Activated CD4-positive, CD25-positive, alpha-beta regulatory T cell (primary cell): Measurements from ENCODE around the gene PGD.
A peak's percentile ranks its signal among the peaks of the same experiment; 100 is the strongest.
"Not testable (repeated sequence)": the region's sequence is repeated elsewhere in the genome, so short reads cannot be mapped to it uniquely, and the experiment has no call there.

Experiments
- DNase-seq, 4 experiments: peaks; one replicate each; lab custom pipeline; 2025; lab: John Stamatoyannopoulos, UW

Gene PGD

DNA sequence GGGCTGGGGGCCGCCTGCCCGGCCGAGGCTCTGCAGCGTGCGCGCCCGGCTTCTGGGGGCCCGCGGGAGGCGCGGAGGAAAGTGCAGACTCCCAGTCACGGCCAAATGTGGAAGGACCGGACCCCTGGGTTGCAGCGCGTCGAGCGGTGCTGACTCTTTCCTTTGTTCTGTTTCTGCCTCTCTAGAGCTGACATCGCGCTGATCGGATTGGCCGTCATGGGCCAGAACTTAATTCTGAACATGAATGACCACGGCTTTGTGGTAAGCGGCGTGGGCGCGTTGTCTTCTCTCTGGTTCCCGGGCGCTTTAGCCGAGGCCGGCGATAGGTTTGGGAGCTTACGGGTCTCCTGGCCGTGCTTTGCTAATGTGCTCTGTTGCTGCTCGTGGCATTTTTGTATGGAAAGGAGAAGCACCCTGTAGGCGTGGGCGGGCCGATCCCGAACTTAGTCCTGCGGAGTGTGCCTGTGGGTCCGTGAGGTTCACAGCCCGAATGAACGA lies 629 bp downstream of the PGD start:
- no peak for DNase-seq

DNA sequence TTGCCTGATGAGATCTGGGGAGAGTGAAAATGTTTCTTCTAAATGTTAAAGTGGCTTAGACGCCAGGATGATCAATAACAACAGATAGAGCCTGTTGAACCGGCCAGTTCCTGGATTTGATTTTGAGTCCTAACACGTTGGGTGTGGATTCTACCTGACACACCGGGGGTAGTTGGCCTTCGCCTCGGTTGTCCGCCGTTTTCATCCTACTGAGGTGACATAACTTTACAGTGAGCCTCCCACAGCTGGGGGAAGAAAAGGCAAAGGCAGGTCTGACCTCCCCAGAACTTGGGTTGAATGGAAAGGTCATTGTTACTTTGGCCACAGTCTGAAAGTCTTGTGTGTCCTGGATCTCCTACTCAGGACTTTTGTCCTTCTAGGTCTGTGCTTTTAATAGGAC lies 1.1 kb downstream of the PGD start:
- no peak for DNase-seq

GRCh38 chr1:10401281-10401680 lies 2.4 kb downstream of the PGD start:
- DNase-seq = no peak

GRCh38 chr1:10402729-10403274 lies 3.9 kb downstream of the PGD start:
- DNase-seq = no peak

GRCh38 chr1:10407201-10407600 lies 8.3 kb downstream of the PGD start:
- no peak for DNase-seq

DNA sequence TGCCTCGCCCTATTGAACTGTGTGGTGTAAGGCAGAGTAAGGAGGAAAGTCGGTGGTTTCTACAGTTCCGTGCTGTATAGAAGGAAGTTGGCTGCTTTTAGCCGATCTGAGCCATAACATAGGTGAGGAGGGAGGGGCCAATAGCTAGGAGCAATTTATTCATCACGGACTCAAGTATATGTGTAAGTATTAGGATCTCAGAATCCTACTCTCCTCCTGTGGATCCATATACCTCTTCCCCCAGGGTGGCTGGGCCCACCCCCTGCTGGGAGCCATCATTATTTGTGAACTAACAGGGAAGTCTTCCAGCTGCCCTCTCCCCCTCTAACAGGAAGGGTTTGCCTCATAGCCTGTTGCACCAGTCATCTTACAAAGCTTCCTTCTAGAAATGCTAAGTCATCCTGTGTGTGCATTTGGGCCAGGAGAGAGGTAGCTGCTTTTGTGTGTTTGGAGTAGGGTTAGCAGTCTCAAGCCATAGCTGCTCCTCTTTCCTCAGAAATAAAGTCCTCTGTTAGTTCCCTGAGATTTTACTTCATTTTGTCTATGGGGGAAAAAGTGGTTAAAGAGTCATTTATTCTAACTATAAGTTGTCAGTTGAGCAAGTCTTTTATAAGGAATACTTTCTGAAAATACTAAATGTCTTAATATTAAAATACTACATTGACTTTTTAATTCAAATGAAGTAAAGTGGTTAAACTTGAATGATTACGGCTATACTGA lies 16.5 kb downstream of the PGD start:
- DNase-seq = no peak

GRCh38 chr1:10415967-10416366 lies 17.1 kb downstream of the PGD start:
- DNase-seq = not testable (repeated sequence)

- DNase-seq = not testable (repeated sequence)
Observed at GRCh38 chr1:10418741-10419140, 19.9 kb downstream of the PGD start.

- no peak for DNase-seq
Observed at GRCh38 chr1:10419351-10419750, 20.5 kb downstream of the PGD start.

DNA sequence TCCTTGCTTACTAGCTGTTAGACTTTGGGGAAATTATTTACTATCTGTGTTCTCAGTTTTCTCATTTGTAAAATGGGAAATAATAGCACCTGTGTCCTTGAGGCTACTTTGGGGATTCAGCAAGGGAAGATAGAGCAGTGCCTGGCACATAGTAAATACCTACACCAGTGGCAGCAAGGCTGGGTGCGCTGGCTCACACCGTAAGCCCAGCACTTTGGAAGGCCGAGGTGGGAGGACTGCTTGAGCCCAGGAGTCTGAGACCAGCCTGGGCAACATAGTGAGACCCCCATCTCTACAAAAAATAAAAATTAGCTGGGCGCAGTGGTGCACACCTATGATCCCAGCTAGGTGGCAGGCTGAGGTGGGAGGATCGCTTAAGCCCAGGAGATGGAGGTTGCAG lies 22.8 kb downstream of the PGD start:
- DNase-seq = no peak

GRCh38 chr1:10424034-10424433 lies 25.2 kb downstream of the PGD start:
- DNase-seq = no peak

- no peak for DNase-seq
Observed at GRCh38 chr1:10424651-10425050, 25.8 kb downstream of the PGD start.

GRCh38 chr1:10425826-10426534 lies 27.1 kb downstream of the PGD start:
- not testable (repeated sequence) for DNase-seq

DNA sequence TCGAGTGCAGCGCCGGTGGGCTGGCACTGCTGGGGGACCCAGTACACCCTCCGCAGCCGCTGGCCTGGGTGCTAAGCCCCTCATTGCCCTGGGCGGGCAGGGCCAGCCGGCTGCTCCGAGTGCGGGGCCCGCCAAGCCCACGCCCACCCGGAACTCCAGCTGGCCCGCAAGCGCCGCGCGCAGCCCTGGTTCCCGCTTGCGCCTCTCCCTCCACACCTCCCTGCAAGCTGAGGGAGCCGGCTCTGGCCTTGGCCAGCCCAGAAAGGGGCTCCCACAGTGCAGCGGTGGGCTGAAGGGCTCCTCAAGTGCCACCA lies 27.6 kb downstream of the PGD start:
- not testable (repeated sequence) for DNase-seq

DNA sequence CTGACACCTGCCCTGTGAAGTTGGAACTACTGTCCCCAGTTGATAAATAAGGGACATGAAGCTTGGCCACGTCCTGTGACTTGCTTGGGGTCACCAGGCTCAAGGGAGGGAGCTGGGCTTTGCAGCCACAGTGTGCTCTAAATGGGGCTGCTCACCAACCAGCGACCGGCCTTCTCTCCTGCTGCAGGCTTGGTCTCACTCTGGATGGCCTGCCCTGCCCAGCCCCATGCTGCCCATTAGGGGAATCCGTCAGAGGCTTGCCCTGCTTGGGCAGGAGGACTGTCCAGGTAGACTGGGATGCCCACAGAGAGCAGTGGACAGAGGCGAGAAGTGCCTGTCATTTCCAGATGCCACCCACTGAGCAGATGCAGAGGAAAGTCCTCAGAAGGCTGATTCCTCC lies 30.1 kb downstream of the PGD start:
- DNase-seq = no peak

DNA sequence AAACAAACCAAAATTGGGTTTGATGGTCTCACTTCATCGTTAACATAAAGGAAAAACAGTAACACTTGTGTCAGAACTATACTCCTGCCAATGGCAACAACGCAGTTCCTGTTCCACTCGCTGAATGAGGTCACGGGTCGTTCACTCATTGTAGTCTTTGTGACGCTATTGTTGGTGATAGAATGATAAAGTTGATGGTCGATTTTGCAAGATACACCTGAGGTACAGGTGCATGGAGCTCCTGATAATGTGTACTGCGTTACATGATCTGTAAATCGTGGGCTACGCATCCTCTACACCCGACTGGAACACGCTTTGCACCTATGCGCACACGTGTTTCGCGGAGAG lies 31.0 kb downstream of the PGD start:
- no peak for DNase-seq

DNA sequence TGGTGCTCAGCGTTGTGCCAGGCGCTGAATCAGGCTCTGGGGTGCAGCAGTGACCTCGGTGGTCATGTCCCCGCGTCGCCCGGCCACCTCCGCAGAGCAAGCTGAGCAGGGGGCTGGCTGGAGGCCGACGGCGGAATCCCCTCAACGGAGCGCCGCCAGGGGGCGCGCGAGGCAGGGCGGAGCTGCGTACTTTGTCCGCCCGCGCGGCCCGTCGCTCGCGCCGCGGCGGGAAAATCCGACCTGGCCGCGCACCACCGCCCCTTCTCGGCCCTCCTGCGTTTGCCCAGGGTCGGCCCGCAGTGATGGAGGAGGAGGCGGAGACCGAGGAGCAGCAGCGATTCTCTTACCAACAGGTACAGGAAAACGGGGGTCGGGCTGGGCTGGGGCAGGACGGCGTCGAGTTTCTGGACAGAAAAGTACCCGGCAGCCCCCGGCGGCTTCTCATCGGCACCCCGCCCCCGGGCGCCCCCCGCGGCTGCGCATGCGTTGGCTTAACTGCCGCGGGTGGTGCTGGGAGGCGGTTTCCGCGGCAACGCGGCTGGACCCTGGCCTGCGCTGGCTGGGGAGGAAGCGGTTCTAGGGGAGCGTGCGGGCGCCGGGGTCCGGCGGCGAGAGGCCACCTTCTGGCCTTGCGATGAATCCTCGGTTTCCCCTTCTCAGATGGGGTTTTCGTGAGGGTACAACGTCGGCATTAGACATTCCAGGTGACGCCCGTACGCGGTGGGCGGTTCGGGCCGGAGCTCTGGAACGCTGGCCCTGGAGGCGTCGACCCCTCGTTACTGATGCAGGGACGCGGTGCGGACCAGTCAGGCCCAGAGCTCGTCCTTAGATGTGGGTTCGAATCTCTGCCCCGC lies 31.6 kb downstream of the PGD start, which contains the start of gene CENPS:
CENPS (plus strand) TSS at position 218 of the 854 bp plus-strand sequence; CDS start at position 303, 85 bp downstream.
- peak; percentile 81 to 88 (median 86) for DNase-seq

DNA sequence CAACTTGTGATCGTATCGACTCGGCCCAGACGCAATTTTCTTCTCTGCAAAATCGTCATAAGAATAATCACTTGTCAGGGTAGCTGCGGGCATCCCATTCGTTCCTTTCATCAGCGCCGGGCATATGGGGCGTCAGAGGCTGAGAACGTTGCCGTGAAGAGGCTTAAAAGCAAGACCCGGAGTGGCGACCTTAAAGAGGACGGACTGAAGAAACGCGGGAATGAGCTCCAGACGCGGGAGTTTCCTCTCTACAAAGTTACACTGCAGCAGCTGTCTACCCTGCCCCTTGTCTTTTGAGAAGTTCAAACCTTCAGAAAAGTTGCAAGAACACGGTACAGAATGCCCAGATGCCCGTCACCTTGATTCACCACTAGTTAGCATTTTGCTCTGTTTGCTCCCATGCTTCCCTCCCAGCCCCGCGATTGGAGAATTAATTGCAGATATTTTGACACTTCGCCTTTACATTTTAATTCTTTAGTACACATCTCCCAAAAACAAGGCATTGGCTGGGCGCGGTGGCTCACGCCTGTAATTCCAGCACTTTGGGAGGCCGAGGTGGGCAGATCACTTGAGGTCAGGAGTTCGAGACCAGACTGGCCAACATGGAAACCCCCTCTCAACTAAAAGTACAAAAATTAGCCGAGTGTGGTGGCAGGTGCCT lies 32.3 kb downstream of the PGD start:
- DNase-seq = no peak

- DNase-seq = no peak
Observed at GRCh38 chr1:10432910-10433700, 34.2 kb downstream of the PGD start.

DNA sequence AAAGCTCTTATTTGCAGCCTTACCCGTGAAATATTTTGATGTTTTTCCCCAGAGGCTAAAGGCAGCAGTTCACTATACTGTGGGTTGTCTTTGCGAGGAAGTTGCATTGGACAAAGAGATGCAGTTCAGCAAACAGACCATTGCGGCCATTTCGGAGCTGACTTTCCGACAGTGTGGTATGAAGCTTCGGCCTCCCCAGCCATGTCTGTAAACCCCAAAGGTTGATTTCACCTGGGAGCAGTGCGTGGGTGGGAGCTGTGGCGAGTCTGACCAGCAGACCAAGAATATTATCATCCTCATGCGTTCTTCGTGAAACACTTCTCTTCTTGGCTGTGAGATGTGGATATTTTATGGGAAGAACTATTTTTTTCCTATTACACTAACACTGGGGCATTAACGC lies 34.9 kb downstream of the PGD start:
- no peak for DNase-seq

GRCh38 chr1:10434590-10434989 lies 35.7 kb downstream of the PGD start:
- no peak for DNase-seq
